Astrocyte (in vitro differentiated cells and primary cell): ENCODE data around the gene SIK3.

Experiments used
- CTCF ChIP-seq: IDR thresholded peaks from 2 replicates; pipeline ENCODE4 v1.5.1; 2011; ENCODE audit warnings: low read depth, mild to moderate bottlenecking, inconsistent platforms, low read length, moderate library complexity; ENCODE audit not compliant: insufficient read depth
- EZH2 ChIP-seq: IDR thresholded peaks from 2 replicates; pipeline ENCODE4 v1.6.1; 2012; ENCODE audit warnings: mild to moderate bottlenecking, low read length, inconsistent platforms; ENCODE audit not compliant: insufficient read depth

DNA sequence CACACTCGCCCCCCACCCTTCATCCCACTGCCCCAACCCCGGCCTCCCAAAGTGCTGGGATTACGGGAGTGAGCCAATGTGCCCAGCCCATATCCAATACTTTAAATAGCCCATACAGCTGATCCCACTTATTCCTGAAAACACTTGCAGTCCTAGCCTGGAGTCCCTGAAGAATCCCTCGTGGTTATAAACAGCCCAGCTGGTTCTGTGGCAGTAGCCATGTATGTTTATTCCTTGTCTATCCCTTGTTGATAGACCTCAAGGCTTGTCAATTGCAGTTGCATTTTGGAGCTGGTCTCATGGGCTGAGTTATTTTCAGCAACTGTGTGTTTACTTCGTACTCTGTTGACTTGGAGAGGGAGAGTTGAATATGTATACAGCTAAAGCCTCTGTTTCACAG, 24.3 kb upstream of the SIK3 start:
- TF ChIP-seq EZH2 (no peak), CTCF (no peak)
